ENCODE results near the gene PPP1R16B. TPM values are rescaled to one million over a fixed set of nuclear protein-coding genes. Genes with fewer than 3 reads are reported as not detected.

The PPP1R16B gene
- total RNA-seq, 2 experiments from 2014 or later, result 87.6 to 91.1 TPM

GRCh38 chr20:38883981-38884733 lies 78.7 kb downstream of the PPP1R16B start:
- Mint-ChIP-seq H3K27me3 (no peaks in the 10 kb centered on the region), H3K4me3 (no peak overlapping the region), H3K4me1 (ENCODE audit: low read depth) (peaks cover 59% of the 10 kb centered on the region), H3K9me3 (no peaks in the 10 kb centered on the region), H3K27ac (peak overlapping the region; percentile 36), H3K36me3 (ENCODE audit: low read depth) (peaks cover 19% of the 10 kb centered on the region)
- Histone ChIP-seq H3K4me1 (ENCODE audit: insufficient read depth, low read length) (peaks cover 33% of the 10 kb centered on the region), H3K27ac (ENCODE audit: low read depth in 1 of 2, low read length in 2 of 2) (no peak overlapping the region), H3K9me3 (ENCODE audit: control insufficient read depth in 1 of 2, insufficient read depth in 1 of 2, low read length in 2 of 2) (no peaks in the 10 kb centered on the region), H3K4me3 (ENCODE audit: low read length) (no peak overlapping the region), H3K36me3 (ENCODE audit: insufficient read depth, low read length) (peaks cover 9% of the 10 kb centered on the region), H3K27me3 (ENCODE audit: control insufficient read depth in 1 of 2, insufficient read depth in 2 of 2, low read length in 2 of 2) (no peaks in the 10 kb centered on the region)
- ChIA-PET CTCF (interaction anchor here (1.7 kb wide), 1 partner anchor 9 kb away, joined by 7 read pairs; no protein-coding TSS in a partner anchor), POLR2A (interaction anchor here (0.7 to 1.8 kb wide), 3 partner anchors 9 to 96 kb away, joined by 3 to 7 read pairs (median 3); partner anchors contain the start of gene PPP1R16B)
- no peak for DNase-seq
- intact Hi-C loops (cut with DNase I, micrococcal nuclease), result no loop called here
- no peak for TF ChIP-seq CTCF (IDR thresholded peaks at IDR 0.05)
- no peak for ATAC-seq (ENCODE audit: poor library complexity)

- H3K27me3 ChIP-seq (ENCODE audit: control insufficient read depth in 1 of 2, insufficient read depth in 2 of 2, low read length in 2 of 2), result no peaks in the 10 kb centered on the region
- ATAC-seq (ENCODE audit: poor library complexity), result no peak
- no peaks in the 10 kb centered on the region for H3K9me3 ChIP-seq (ENCODE audit: control insufficient read depth in 1 of 2, insufficient read depth in 1 of 2, low read length in 2 of 2)
- DNase-seq, result no peak
- H3K27ac Mint-ChIP-seq, result no peak overlapping the region
- intact Hi-C loops (cut with DNase I, micrococcal nuclease), result no loop called here
- ChIA-PET CTCF (no interaction called here), POLR2A (no interaction called here)
- peaks cover 18% of the 10 kb centered on the region for H3K36me3 ChIP-seq (ENCODE audit: insufficient read depth, low read length)
- peaks cover 33% of the 10 kb centered on the region for H3K4me1 ChIP-seq (ENCODE audit: insufficient read depth, low read length)
- H3K4me3 ChIP-seq (ENCODE audit: low read length), result no peak overlapping the region
- no peaks in the 10 kb centered on the region for H3K9me3 Mint-ChIP-seq
- H3K27ac ChIP-seq (ENCODE audit: low read depth in 1 of 2, low read length in 2 of 2), result no peak overlapping the region
- TF ChIP-seq CTCF (IDR thresholded peaks at IDR 0.05), result no peak
- peaks cover 52% of the 10 kb centered on the region for H3K4me1 Mint-ChIP-seq (ENCODE audit: low read depth)
- H3K4me3 Mint-ChIP-seq, result no peak overlapping the region
- H3K27me3 Mint-ChIP-seq, result no peaks in the 10 kb centered on the region
- peaks cover 24% of the 10 kb centered on the region for H3K36me3 Mint-ChIP-seq (ENCODE audit: low read depth)
These were observed 79.9 kb downstream of the PPP1R16B start for GRCh38 chr20:38885357-38885756.

- DNase-seq (no peak), ATAC-seq (ENCODE audit: poor library complexity) (no peak)
- intact Hi-C loops (cut with DNase I, micrococcal nuclease), result no loop called here
- H3K27ac ChIP-seq (ENCODE audit: low read depth in 1 of 2, low read length in 2 of 2), result no peak overlapping the region
- ChIA-PET CTCF (no interaction called here), POLR2A (interaction anchor here (1.2 to 1.7 kb wide), 2 partner anchors 13 to 83 kb away, joined by 4 to 7 read pairs; partner anchors contain the start of gene PPP1R16B)
- H3K4me1 Mint-ChIP-seq (ENCODE audit: low read depth), result peaks cover 37% of the 10 kb centered on the region
- no peaks in the 10 kb centered on the region for H3K27me3 Mint-ChIP-seq
- no peaks in the 10 kb centered on the region for H3K9me3 ChIP-seq (ENCODE audit: control insufficient read depth in 1 of 2, insufficient read depth in 1 of 2, low read length in 2 of 2)
- peaks cover 23% of the 10 kb centered on the region for H3K36me3 ChIP-seq (ENCODE audit: insufficient read depth, low read length)
- H3K4me3 ChIP-seq (ENCODE audit: low read length), result no peak overlapping the region
- H3K4me3 Mint-ChIP-seq, result no peak overlapping the region
- H3K4me1 ChIP-seq (ENCODE audit: insufficient read depth, low read length), result peaks cover 20% of the 10 kb centered on the region
- no peaks in the 10 kb centered on the region for H3K27me3 ChIP-seq (ENCODE audit: control insufficient read depth in 1 of 2, insufficient read depth in 2 of 2, low read length in 2 of 2)
- TF ChIP-seq CTCF (IDR thresholded peaks at IDR 0.05), result no peak
- no peaks in the 10 kb centered on the region for H3K9me3 Mint-ChIP-seq
- peak overlapping the region; percentile 8 for H3K27ac Mint-ChIP-seq
- H3K36me3 Mint-ChIP-seq (ENCODE audit: low read depth), result peaks cover 23% of the 10 kb centered on the region
These were observed 82.7 kb downstream of the PPP1R16B start for GRCh38 chr20:38888059-38888831.

All from CD4-positive, alpha-beta T cell (primary cell).